ELR (cell line): ENCODE data around the gene C2orf72.
A peak's percentile ranks its signal among the peaks of the same experiment; 100 is the strongest.
"Not testable (repeated sequence)": the region's sequence is repeated elsewhere in the genome, so short reads cannot be mapped to it uniquely, and the experiment has no call there.

Source experiments
- DNase-seq: peaks from one replicate; pipeline ENCODE4 v3.0.0-alpha.2; 2015; ENCODE audit warnings: low read depth

Gene C2orf72

DNA sequence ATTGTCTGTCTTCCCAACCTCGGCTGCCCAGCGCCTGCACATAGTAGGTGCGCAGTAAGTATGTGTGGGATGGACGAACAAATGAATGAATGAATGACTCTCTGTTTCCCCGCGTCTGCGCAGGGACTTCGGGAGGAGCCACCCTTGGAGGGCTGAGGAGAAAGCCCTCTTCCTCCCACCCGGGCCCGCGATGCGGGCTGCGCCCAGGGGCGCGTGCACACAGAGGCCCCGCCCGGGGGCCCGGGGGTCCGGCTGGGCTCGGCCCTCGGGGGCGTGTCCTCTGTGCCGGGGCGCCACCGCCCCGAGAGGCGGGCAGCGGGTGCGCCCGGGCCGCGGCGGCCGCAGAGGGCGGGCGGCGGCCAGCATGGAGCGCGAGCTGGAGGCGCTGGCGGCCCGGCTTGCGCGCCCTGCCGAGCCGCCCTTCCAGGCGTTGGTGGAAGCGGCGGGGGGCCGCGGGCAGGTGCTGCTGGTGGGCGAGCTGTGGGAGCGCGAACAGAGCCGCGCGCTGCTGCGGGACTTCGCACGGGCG lies at the start of gene C2orf72:
C2orf72 (plus strand) TSS at position 322 of the 529 bp plus-strand sequence; CDS start at position 365, 43 bp downstream.
- DNase-seq, result no peak

DNA sequence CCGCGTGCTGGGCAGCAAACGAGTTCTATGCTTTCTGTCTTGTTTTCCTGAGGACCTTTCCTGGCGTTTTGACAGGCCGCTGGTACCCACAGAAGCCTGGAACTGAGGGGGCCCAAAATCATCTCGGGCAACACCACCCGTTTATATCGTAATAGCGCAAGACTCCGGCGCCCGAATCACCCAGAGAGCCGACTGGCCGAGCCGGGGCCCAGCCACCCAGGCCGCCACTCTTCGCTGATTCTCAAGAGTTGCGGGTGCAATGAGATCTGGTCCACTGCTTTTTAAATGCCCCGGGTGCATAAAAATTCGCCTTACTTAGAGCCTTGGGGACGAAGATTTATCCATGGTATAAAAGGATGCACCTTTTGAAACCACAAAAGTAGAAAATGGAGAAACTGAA lies 47.6 kb upstream of the C2orf72 start:
- no peak for DNase-seq

DNA sequence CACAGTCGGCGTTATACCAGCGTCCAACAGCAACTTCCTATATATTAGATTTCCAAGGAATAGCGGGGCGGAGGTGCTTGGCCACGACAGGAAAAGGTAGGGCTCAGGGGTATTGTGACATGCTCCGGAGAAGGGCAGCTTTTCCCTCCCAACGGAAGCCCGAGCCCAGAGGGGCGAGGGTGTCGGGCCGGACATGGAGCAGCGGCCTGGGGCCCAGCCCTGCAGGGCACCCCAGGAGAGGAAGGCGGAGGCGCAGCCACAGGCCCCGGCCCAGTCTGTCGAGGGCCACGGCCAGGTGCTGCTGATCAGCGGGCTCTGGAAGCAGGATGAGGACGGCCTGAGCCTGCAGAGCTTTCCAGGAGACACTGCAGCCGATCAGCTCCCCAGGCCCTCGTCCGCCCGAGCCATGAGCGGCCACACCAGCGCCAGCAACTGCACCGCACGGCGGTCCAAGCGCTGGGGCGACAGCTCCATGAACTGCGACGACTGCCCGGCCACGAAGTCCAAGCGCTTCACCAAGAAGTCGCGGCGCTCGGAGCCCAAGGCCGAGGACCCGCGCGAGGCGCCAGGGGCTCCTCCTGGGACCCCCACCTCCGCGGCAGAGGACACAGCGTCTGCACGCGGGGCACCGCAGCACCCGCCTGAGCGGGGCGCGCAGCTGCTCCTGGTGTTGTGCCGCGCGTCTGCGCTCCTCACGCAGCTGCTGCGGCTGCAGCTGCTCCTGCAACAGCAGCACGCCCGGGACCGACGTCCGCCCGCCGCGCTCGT lies 47.0 kb upstream of the C2orf72 start:
- DNase-seq, result no peak

DNA sequence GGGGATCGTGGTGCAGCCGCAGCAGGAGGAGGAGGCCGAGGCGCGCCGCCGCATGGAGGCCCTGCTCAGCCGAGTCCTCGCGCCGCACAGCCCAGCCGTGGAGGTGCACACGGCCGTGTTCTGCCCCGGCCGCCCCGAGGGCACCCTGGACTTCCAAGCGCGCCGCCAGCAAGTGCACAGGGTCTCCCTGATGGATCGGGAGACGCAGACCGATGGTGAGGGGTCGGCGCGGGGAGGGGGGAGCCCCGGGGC lies 46.5 kb upstream of the C2orf72 start:
- no peak for DNase-seq

DNA sequence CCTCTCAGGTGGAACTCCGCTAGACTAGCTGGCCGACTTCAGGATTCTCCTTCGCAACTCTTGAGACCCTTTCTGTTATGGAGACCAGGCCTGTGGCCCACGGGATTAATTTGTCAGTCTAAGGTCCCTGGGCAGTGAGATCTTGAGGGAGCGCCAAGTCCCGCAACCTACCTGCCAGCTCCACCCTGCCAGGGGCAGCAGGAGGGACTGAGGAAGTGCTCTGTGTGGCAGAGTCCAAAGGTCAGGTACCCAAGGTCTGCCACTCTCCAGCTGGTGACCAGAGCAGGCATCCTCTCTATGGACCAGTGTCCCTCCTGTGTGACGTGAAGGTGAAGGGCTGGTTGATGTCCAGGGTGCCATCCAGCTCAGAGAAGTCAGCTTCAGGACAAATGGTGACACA lies 45.7 kb upstream of the C2orf72 start:
- DNase-seq, result no peak

DNA sequence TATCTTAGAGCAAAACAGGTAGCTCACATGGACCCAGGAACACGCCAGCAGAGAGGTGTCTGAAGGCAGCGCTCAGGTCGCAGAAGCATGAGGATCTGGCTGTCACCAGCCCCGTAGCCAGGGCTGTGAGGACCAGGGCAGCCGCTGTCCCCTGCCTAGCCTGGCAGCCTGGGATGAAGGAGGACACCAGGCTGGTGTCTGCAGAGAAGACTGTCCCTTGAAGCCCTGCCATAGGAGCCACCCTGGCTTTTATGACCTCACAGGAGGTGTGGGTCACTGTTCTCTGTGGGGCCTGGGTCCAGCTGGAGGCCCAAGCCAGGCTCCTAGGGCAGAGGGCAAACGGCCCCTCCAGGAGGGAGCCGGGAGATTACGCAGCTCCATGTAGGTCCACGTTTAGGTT lies 41.5 kb upstream of the C2orf72 start, which contains the start of gene SPATA3:
SPATA3 (plus strand) TSS at position 301 of the 400 bp plus-strand sequence. CDS start 113 bp downstream, outside the sequence.
- DNase-seq, result no peak

DNA sequence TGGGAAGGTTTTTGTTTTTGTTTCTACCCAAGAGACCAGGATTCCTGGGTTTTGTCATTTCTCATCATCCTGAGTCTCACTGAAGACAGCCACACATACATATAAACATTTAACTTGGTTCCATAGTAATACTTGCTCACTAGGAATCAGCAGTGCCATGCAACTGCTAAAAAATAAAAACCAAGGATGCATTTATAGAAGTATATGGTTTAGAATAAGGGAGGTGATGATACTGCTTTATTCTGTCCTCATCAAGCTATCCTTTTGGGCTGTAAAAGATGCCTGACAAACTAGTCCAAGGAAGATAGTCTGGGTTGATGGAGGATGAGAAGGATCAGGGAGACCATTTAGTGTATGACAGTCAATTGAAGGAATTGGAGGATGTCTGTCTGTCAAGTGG lies 40.7 kb upstream of the C2orf72 start:
- no peak for DNase-seq

DNA sequence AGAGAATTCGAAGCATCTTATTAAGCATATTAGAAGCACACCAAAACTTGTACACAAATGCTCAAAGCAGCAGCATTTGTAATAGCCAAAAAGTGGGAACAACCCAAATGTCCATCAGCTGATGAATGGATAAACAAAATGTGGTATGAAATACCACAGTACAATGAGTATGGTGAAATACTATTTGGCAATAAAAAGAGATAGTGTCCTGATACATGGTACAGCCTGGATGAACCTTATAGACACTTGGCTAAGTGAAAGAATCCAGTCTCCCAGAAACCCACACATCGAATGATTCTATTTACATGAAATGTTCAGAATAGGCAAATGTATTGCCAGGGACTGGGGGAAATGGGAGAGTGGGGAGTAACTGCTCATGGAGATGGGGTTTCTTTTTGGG lies 38.4 kb upstream of the C2orf72 start:
- DNase-seq, result no peak

DNA sequence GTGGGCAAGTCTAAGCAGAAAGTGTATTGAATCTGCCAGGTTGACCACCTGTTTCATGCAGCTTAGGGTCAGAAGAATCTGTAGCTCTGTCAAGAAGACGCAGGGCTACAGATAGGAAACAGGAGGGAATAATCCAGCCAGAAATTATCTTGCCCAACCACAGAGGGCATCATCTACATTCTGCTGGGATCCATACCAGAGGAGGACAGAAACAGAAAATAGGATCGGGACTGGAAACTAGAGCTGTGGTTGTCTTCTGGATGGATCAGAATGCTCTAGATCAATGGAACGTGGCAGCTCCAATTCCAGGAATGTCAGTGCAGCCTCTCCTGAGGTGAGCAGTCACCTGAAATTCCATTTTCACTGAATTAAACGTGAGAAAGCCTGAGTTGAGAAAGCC lies 37.8 kb upstream of the C2orf72 start:
- DNase-seq, result no peak

DNA sequence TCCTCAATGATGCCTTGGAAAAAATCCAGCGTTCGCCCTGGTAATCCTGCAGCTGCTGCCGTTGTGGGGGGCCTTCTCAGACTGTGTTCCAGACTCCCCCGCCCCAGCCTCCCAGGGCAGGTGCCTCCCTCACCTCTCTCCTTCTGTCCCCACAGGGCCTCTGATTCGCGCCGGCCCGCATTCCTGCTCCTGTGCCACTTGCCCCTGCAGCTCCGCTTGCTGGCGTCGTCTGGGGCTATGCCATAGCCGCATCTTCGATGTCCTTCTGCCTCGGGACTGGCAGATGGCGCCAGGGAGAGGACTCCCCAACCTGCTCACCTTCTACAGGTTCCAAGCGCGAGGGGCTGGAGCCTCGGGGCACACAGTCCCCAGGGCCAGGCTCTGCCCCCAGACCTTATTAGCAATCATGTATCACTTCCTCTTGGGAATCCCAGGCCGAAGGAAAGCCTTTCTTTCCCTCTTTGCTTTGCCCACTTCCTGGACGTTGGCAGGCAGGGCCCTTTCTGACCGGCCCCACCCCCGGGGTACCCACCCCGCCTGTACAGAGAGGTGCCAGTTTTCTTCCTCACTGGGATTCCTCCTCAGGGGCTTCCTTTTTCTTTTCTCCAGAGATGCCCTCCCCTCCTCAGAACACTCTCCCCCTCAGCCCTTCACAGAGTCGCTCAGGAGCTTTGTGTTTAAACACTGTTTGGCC lies 37.0 kb upstream of the C2orf72 start:
- no peak for DNase-seq

DNA sequence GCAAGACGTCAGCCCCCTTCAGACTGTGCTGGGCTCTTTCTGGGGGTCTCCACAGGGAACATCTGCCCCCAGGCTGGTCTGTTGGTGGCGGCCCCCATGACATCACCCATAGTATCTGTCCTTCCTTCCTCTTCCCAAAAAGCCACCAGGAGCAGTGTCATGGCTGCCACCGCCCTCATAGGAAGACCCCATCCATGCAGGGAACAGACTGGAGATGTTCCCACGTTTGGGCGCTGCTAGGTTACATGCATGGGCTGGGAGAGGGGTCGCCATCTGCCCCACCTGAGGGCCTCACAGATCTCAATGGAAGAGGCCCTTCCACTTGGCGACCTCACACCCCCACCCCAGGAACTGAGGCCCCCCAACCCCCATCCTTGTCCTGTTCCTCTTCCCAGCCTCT lies 36.3 kb upstream of the C2orf72 start:
- no peak for DNase-seq

DNA sequence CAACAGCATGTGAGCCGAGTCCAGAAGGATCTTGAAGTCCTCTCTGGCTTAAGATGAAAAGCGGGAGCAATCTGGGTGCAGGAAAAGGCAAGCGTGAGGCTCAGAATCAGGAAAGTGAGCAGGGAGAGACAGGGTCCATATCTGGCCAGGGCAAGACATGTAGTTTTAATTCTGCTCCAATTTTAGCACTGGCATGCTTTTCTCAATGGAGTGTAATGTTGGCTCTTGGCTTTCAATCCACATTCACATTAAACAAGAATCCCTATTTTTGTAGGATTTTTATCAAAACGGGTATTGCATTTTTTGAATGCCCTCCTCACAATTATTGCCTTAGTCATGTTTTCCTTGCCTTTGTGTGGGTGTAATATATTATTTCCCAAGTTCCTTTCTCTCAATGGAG lies 35.4 kb upstream of the C2orf72 start:
- no peak for DNase-seq

DNA sequence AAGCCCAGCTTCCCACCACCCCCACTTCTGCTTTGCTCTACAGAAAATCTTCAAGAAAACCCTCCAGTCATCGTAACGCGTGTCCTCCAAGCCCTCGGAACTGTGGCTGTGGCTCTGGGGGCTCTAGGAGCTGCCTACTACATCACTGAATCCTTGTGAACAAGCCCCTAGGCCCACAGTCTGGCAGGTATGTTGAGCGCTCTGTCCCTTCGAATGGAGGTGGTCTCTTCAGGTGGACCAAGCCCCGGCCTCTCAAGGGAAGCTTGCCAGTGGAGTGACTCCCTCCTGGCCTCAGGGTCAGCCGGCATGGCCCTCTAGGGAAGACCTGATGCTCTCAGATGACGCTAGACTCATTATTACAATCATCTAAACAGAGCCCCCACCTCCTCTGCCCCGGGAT lies 34.7 kb upstream of the C2orf72 start:
- DNase-seq, result no peak

DNA sequence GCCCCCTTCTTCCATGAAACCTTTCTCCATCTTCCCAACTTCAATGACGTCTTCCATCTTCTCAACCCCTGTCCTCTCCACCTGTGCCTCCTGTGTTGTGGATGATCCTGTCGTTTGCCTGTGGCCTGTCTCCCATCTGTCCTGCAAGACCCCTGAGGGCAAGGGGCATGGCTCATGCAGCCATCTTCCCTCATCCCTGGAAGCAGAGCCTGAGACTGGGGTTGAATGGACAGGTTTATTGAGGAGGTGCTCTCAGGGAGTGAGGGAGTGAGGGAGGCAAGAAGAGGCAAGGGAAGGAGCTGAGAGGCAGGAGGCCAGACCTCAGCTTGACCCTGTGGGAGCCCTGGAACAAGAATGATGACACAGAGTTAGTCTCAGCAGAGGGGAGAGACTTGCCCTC lies 34.1 kb upstream of the C2orf72 start:
- DNase-seq, result no peak

DNA sequence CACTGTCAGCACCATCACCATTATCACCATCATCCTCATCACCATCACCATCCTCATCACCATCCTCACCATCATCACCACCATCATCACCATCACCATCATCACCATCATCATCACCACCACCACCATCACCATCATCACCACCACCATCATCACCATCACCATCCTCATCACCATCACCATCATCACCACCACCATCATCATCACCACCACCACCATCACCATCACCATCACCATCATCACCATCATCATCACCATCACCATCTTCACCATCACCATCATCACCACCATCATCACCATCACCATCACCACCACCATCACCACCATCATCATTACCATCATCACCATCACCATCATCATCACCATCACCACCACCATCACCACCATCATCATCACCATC lies 32.4 kb upstream of the C2orf72 start:
- not testable (repeated sequence) for DNase-seq

DNA sequence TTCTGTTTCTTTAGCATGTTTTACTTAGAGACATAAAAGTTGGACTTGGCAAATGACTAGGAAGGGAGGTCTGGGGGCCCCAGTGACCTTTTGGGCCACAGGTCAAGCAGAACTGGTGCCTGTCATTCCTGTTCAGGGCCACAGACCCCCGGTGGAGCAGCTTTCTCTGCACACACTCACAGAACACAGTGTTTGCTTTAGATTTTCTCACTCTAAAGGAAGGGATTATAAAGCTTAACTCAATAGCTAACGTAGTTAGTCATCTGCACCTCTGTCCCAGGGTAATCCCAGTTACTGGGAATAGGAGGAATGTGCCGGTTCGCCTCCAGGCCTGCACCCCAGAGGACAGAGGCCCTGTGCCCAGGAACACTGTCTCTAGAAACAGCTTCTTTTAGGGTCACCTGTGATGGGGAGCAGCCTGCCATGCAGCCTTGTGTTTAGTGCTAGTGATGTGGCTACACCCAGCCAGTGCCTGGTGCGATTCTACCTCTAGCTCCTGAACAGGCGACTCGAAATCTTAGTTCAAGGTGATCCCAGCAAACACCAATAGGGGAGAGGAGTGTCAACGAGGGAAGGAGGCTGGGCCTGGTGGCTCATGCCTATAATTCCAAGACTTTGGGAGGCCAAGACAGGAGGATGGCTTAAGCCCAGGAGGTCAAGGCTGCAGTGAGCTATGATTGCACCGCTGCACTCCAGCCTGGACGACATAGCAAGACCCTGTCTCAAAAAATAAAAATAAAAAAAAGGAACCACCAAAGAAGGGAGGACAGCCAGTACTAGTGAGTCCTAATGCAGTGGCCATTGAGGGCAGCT lies 29.8 kb upstream of the C2orf72 start:
- DNase-seq, result no peak

DNA sequence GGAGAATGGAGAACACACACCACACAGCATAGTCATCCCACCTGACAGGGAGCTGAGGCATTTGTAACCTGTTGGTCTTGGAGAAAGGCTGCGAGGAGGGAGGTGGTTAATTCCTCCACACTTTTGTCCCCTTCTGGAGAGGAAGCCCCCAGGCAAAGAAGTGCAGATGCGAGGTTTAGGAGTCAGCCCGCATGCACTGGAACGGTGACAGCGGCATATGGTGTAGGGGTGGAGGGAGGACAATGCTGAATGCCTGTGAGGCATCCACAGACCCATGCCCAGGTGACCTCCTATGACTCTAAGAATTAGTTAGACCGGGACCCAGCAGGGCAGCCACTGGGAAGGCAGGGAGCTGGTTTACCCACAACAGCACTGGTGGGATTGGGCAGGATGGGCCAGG lies 29.2 kb upstream of the C2orf72 start:
- DNase-seq, result no peak

DNA sequence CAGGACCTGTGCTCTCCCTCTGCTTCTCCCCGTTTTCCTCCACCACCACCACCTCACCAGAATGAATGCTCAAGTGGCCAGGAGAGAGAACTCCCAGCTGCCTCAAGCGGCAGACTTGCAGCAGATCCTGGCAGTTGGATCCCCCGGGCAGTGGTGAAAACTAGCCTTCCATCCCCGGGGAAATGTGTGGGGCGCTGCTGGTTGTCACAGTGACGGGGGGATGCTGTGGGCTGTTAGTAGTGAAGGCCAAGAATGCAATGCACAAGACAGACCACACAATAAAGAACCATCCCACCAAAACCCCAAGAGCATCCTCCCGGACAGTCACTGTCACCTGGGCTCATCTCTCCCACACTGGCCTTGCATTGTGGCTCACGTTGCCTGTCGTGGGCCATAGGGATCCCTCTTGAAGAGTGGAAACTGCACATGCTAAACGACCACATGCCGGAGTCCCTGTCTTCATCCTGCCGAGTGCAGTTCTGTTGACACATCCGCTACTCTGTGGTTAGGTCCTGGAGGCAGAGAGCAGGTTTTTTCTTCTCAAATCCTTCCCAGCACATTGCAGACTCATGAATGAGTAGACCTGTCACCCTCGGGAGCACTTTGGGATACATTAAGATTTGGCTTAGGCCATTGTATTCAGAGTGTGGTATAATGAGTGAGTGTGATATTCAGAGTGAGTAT lies 27.9 kb upstream of the C2orf72 start:
- DNase-seq, result peak; percentile 29

DNA sequence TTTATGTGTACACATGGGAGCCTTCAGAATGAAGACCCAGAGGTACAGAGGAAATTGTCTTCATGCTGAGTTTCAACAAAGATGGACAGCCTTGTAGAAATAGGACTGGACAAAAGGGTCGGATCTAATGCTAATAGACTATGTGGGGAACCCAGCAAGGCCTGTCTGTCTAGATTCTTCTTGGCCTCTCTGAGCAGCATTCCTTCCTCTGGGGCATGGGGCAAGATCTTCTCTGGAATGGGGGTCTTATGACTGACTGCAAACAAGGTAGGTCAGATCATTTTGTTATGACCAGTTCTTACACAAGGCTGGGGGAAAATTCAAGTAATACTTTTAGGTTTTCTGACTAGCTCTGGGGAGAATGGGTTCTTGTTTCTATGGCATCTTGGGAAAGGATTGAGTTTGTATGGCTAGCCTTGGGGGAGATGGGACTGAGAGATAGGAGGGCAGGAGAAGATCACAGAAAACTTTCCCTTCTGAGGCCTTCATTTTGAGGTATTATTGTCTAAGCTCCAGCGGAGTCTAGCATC lies 27.1 kb upstream of the C2orf72 start:
- DNase-seq, result no peak

DNA sequence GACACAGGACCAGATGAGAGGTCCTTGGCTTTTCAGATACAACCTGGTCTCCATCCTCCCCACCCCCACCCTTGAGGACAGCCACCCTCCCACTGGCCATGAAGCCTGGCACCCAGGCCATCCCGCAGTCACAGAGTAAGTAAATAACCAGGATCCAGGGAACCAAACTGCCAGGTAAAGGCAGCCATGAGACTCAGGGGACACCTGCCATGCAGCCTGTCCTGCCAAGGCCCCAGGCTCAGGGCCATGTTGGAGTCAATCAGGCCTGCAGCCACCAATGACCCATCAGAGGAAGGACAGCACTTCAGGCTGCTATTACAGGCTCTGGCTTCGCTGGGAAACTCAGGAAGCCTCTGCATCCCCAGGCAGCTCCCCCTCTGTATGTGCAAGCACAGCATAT lies 25.8 kb upstream of the C2orf72 start:
- DNase-seq, result no peak

DNA sequence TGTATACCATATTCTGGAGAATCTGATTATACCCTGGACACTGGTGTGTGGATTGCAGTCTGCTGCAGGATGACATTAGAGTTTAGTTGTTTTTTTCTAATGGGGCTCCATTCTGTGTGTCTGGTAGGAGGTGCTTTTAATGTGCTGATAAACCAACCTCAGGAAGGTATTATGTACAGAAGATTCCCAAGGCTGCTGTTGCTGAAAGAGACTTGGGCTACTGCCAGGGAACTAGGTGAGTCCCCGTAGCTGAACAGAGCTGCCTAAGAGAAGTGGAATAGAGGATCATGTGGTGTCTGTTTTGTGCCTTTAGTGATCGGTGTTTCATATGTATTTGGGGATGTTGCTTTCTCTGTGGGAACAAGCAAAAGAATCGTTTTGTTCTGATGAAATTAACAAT lies 24.9 kb upstream of the C2orf72 start:
- no peak for DNase-seq

DNA sequence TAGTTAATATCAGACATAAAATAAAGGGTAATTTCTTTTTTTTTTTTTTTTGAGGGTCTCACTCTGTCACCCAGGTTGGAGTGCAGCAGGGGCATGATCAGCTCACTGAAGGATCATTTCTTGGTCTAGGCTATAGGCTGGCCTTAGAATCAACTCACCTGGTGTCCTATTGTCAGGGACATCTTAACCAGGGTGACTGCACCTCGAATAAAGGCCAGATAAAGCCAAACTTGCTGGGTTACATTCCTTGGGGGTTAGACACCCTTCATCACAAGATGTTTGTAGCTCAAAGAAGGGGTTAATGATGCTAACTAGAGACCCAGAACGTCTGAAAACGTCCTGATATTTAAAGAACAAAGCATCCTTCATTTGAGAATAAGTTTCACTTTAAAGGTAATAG lies 23.5 kb upstream of the C2orf72 start:
- no peak for DNase-seq
